Placental pericyte (primary cell): ENCODE data around the gene WNT8B. TPM values are rescaled to one million over a fixed set of nuclear protein-coding genes. Genes with fewer than 3 reads are reported as not detected.

Experiments
- total RNA-seq: library from RNA; depleted of rRNA; stranded (reverse); fragments of >200 nt; gene quantifications from 2 replicates; pipeline ENCODE4 v1.2.3, GENCODE V29; 2012

Gene WNT8B, protein sequence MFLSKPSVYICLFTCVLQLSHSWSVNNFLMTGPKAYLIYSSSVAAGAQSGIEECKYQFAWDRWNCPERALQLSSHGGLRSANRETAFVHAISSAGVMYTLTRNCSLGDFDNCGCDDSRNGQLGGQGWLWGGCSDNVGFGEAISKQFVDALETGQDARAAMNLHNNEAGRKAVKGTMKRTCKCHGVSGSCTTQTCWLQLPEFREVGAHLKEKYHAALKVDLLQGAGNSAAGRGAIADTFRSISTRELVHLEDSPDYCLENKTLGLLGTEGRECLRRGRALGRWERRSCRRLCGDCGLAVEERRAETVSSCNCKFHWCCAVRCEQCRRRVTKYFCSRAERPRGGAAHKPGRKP
- not detected in 2 replicates for total RNA-seq

DNA sequence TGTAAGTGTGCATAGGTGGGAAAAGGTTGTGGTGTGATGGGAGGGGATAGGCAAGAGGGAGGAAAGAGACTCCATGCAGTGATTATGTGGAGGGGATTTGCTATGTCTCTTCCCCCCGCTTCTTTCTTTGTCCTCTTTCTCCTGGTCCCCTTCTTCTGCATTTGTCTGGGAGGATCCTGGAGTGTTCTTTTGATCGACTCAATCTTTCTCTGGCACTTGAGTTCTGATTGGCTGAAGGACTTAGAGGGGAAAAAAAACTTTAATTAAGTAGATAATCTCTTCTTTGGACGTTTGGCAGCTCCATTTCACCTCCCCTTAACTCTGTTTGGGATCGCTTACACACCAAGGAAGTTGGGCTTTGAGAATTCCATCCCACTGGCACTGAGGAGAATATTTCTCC is at the start of gene WNT8B:
Gene WNT8B (plus strand): TSS at position 301 of the 400 bp plus-strand sequence. CDS start 160 bp downstream, outside the sequence.

DNA sequence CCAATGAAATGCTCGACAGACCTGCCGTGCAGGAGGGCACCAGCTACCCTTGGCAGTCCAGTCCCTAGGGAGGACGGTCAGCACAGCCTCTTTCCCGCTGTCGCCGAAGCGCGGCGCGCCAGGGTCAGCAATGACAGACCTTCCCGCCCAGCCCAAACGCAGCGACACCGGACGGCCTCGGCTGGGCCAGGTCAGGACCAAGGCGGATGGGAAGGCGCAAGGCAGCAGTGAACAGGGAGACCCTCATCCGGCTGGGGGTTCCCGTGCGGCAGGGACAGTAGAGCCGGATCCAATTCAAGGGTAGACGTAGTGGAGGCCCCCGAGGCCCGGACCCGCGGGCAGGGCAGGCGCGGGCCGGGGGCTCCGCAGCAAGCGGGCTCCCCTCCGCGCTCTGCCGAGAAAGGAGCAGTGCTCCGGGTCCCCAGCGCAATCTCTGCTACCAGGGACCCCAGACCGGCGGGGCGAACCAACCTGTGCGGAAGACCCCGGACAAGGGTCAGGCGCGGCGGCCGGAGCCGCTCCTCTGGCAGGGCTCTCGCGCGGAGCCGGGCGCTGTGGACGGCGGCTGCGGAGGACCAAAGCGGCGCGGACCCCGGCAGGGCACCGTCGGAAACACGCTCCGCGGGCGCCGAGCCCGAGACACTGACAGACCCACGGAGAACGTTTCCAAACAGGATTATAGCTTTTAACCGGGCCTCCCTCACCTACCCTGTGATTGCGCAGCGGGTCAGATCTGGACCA is 56.7 kb downstream of the WNT8B start, which contains the start of gene SEC31B:
Gene SEC31B (minus strand): TSS at position 551 of the 741 bp plus-strand sequence. CDS start 2,909 bp downstream, outside the sequence.

DNA sequence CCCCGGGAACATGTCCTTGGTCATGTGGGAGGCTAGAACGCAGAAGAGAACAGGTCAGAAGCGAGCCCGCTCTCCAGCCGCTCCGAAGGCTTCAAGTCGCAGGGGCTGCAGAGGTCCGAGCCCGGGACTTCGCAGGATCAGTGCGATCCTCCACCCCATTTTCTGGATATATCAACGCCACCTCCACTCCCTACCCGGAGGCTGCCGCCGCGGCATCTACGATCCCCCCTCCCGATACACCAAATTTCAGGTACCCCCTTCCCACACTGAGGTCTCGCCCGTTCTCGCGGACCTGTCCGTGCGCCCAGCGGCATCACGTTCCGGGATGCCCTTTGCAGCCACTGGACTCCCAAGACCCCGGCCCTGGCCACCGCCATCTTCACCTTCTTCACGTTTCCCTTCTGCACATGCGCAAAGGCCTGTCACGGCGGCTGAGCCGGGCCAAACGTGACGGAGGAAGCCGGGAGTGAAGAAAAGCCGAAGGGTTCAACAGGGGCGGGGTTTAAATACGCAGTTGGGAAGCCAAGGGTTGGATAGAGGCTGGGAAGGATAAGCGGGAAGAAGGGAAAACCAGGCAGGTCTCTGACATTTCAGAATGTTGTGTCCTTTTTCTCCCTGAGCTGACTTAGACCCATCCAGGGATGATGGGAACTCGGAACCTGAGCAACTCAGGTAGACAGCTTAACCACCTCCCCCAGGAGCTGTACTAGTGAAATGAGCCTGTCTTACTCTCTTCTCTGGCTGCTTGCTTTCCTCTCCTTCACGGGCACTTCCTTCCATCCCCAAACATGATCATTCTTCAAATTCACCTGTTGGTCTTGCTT is 66.9 kb downstream of the WNT8B start, which contains the start of gene NDUFB8:
Gene NDUFB8 (minus strand): TSS at position 397 of the 824 bp plus-strand sequence. CDS start 20 bp downstream, at position 377.

Other genes with a start within 250 kb of the WNT8B start
- gene CHUK, start 233.4 kb upstream of the WNT8B start, total RNA-seq: 19.7 and 39.7 TPM in 2 replicates
- 17.5 and 35.6 TPM in 2 replicates for gene CWF19L1, start 195.4 kb upstream of the WNT8B start, total RNA-seq
- gene BLOC1S2, start 176.3 kb upstream of the WNT8B start, total RNA-seq: 36.1 and 49.2 TPM in 2 replicates
- gene PKD2L1, start 132.8 kb upstream of the WNT8B start, total RNA-seq: not detected in 2 replicates
- 200 and 1,148 TPM in 2 replicates for gene SCD, start 115.8 kb upstream of the WNT8B start, total RNA-seq
- gene SEC31B, start 56.9 kb downstream of the WNT8B start, total RNA-seq: 2.9 and 4.2 TPM in 2 replicates
- gene NDUFB8, start 66.9 kb downstream of the WNT8B start, total RNA-seq: 83.3 and 97.6 TPM in 2 replicates
- gene HIF1AN, start 72.9 kb downstream of the WNT8B start, total RNA-seq: 10.7 and 13.2 TPM in 2 replicates